GM06990 (cell line): ENCODE results near the gene ENO2.
"Not testable (repeated sequence)": the region's sequence is repeated elsewhere in the genome, so short reads cannot be mapped to it uniquely, and the experiment has no call there.

Source experiments
- DNase-seq: peaks from one replicate; pipeline ENCODE4 v3.0.0-alpha.2; 2011; ENCODE audit not compliant: insufficient read length; ENCODE audit errors: extremely low read depth
- H3K27me3 ChIP-seq: replicated peaks from 2 replicates; pipeline ENCODE4 v1.6.0; 2011; ENCODE audit warnings: low read length; ENCODE audit not compliant: control insufficient read depth, insufficient read depth
- H3K36me3 ChIP-seq: 2 replicates; pipeline ENCODE4 v1.5.1; 2011; ENCODE audit warnings: low read length; ENCODE audit not compliant: control insufficient read depth, insufficient read depth
- H3K4me3 ChIP-seq: replicated peaks from 2 replicates; pipeline ENCODE4 v1.5.1; 2011; ENCODE audit warnings: low read depth, mild to moderate bottlenecking, control low read depth, low read length
- CTCF ChIP-seq: IDR thresholded peaks from 2 replicates; pipeline ENCODE4 v1.5.1; 2011; ENCODE audit warnings: low read length, control low read depth, mild to moderate bottlenecking, inconsistent platforms; ENCODE audit not compliant: insufficient read depth, poor library complexity, severe bottlenecking

ENO2 gene

GRCh38 chr12:6868211-6869048, 46.0 kb upstream of the ENO2 start:
- no peak for DNase-seq
- H3K4me3 ChIP-seq, result peak overlapping the region; percentile 72
- TF ChIP-seq CTCF, result peak; percentile 17
- H3K36me3 ChIP-seq, result peaks cover 29% of the 10 kb centered on the region
- H3K27me3 ChIP-seq, result no peaks in the 10 kb centered on the region

- no peaks in the 10 kb centered on the region for H3K27me3 ChIP-seq
- peak; percentile 48 for DNase-seq
- H3K36me3 ChIP-seq, result peaks cover 25% of the 10 kb centered on the region
- peak overlapping the region; percentile 72 for H3K4me3 ChIP-seq
- TF ChIP-seq CTCF, result peak; percentile 89
Measured at GRCh38 chr12:6869049-6870021, 45.0 kb upstream of the ENO2 start.

GRCh38 chr12:6870304-6870703, 44.1 kb upstream of the ENO2 start:
- DNase-seq, H3K27me3 ChIP-seq, H3K4me3 ChIP-seq: not testable (repeated sequence)
- H3K36me3 ChIP-seq, result peaks cover 22% of the 10 kb centered on the region

GRCh38 chr12:6871052-6871957, 43.1 kb upstream of the ENO2 start:
- no peak for DNase-seq
- no peak for TF ChIP-seq CTCF
- H3K27me3 ChIP-seq, result no peaks in the 10 kb centered on the region
- H3K4me3 ChIP-seq, result peak overlapping the region; percentile 83; the same call in 1 of the 2 replicates
- H3K36me3 ChIP-seq, result peaks cover 16% of the 10 kb centered on the region

GRCh38 chr12:6872073-6873048, 42.0 kb upstream of the ENO2 start:
- DNase-seq, result peak; percentile 84
- Histone ChIP-seq H3K27me3 (no peaks in the 10 kb centered on the region), H3K36me3 (peaks cover 17% of the 10 kb centered on the region), H3K4me3 (peak overlapping the region; percentile 83)
- peak; percentile 99 for TF ChIP-seq CTCF
